ENCODE measurements around the gene TCERG1L.
"Not testable (repeated sequence)": the region's sequence is repeated elsewhere in the genome, so short reads cannot be mapped to it uniquely, and the experiment has no call there.

TCERG1L gene

DNA sequence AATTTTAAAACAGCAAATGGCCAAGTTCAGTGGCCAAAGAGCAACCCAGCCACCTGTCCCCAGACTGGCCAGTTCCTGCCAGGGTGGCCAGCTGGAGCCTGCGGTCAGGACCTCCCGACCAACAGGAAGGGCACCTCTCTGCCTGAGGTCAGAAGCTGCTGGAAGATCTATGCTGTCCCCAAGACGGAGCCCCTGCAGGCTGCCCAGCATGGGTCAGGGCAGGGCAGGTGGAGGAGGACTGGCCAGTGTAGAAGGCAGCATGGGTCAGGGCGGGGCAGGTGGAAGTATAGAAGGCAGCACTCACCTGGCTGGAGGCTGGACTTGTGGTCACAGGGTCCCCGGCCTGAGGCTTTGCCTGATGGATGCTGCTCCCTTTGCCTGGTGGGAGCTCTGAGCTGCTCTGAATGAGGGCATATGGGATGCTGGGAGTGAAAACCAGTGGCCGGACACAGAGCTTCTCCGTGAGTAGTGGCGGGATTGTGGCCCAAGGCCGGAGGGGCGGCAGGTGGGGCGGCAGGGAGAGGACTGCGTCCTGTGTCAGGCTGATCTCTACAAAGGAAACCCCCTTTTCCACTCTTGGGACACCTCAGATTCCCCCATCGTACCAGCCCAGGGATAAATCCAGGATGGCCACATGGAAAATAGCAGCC is 229.2 kb downstream of the TCERG1L start:
- intact Hi-C loops (cut with DNase I; ENCODE audit: low total_unique reads) = no loop called here
- Histone ChIP-seq H3K4me1 (peaks cover 0 to 7% (median 0%) of the 10 kb centered on the region in 4 donors), H3K9me3 (no peaks in the 10 kb centered on the region), H3K4me3 (no peak overlapping the region), H3K36me3 (no peaks in the 10 kb centered on the region), H3K27ac (no peak overlapping the region), H3K27me3 (no peaks in the 10 kb centered on the region)
- TF ChIP-seq CTCF (IDR thresholded peaks at IDR 0.05) = no peak
- peak in 1 of 2 donors; percentile 51 for DNase-seq

DNA sequence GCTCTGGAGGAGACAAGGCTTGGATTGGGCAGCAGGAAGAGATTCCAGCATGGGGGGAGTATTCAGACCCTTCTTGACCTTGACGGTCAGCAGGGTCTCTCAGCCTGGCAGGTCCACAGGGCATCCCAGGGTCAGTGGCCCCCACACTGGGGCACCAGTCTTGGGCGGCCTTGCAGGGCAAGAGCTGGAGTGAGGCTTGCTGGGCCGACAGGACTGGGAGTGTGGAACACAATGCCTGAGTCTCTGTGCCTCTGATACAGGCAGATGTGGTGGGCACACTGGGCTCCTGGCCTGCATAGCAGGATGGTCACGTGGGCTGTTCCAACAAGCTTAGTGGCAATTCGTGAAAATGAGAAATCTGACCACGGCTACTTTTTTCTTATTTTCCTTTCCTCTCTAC is 229.7 kb downstream of the TCERG1L start:
- TF ChIP-seq CTCF (IDR thresholded peaks at IDR 0.05) = no peak
- intact Hi-C loops (cut with DNase I; ENCODE audit: low total_unique reads) = no loop called here
- Histone ChIP-seq H3K9me3 (no peaks in the 10 kb centered on the region), H3K36me3 (no peaks in the 10 kb centered on the region), H3K4me3 (no peak overlapping the region), H3K4me1 (peaks cover 0 to 7% (median 0%) of the 10 kb centered on the region in 4 donors), H3K27me3 (no peaks in the 10 kb centered on the region), H3K27ac (no peak overlapping the region)
- no peak for DNase-seq

DNA sequence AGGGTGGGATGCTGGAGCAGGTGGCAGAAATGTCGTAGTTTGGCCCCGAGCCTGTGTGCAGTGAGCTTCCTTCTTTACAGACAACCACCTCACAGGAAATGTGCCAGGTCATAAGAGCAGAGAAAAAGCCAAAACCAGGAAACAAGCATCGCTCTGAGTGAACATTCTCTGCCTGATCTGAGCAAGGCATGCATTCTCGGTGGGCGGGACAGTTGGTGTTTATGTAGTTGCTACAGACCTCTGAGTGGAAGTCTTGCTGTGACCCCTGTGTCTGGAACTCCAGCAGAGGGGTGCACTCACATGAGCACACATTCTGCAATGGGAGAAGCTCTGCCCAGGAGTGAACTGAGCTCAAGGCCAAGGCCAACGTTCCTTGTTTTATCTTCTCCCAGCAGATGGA is 230.1 kb downstream of the TCERG1L start:
- DNase-seq = no peak

GRCh38 chr10:131080571-131080970 is 230.9 kb downstream of the TCERG1L start:
- Histone ChIP-seq H3K27ac (no peak overlapping the region), H3K4me1 (peaks cover 0 to 7% (median 0%) of the 10 kb centered on the region in 4 donors)
- intact Hi-C loops (cut with DNase I; ENCODE audit: low total_unique reads) = no loop called here

More for the DNA sequence above, 230.1 kb downstream of the TCERG1L start:
- no peak overlapping the region for H3K27ac ChIP-seq
- H3K4me1 ChIP-seq = peaks cover 0 to 7% (median 0%) of the 10 kb centered on the region in 4 donors
- no peaks in the 10 kb centered on the region for H3K36me3 ChIP-seq
- intact Hi-C loops (cut with DNase I; ENCODE audit: low total_unique reads) = no loop called here
- H3K4me3 ChIP-seq = no peak overlapping the region
- no peaks in the 10 kb centered on the region for H3K27me3 ChIP-seq
- no peaks in the 10 kb centered on the region for H3K9me3 ChIP-seq
- no peak for TF ChIP-seq CTCF (IDR thresholded peaks at IDR 0.05)

GRCh38 chr10:131079314-131079713 is 232.2 kb downstream of the TCERG1L start:
- H3K27me3 ChIP-seq = peaks cover 0 to 3% of the 10 kb centered on the region in 2 donors
- peak in 1 of 2 donors; percentile 3 for DNase-seq
- no peaks in the 10 kb centered on the region for H3K9me3 ChIP-seq
- no peak for TF ChIP-seq CTCF (IDR thresholded peaks at IDR 0.05)
- no peak overlapping the region for H3K27ac ChIP-seq
- H3K4me3 ChIP-seq = no peak overlapping the region
- H3K4me1 ChIP-seq = peaks cover 0 to 7% (median 0%) of the 10 kb centered on the region in 4 donors
- intact Hi-C loops (cut with DNase I; ENCODE audit: low total_unique reads) = no loop called here
- no peaks in the 10 kb centered on the region for H3K36me3 ChIP-seq

More at GRCh38 chr10:131080571-131080970, 230.9 kb downstream of the TCERG1L start:
- no peaks in the 10 kb centered on the region for H3K36me3 ChIP-seq
- no peak overlapping the region for H3K4me3 ChIP-seq
- TF ChIP-seq CTCF (IDR thresholded peaks at IDR 0.05) = no peak
- no peak for DNase-seq
- no peaks in the 10 kb centered on the region for H3K9me3 ChIP-seq
- H3K27me3 ChIP-seq = no peaks in the 10 kb centered on the region

DNA sequence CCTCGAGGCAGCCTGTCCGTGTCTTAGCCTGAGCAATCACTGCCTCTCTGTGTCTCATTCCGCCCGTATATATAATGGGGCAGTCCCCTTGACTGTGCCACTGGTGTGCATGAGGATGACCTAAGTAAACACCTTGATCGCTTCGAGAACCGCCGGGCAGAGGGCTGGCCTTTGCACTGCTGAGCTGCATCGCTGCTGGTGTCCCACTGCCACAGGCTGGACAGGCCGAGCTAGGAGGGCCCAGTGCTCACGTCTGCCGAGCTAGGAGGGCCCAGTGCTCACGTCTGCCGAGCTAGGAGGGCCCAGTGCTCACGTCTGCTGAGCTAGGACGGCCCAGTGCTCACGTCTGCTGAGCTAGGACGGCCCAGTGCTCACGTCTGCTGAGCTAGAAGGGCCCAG is 232.6 kb downstream of the TCERG1L start:
- H3K36me3 ChIP-seq; H3K4me3 ChIP-seq; H3K9me3 ChIP-seq; H3K27ac ChIP-seq; H3K27me3 ChIP-seq; H3K4me1 ChIP-seq; intact Hi-C loops (cut with DNase I; ENCODE audit: low total_unique reads): not testable (repeated sequence)
- peak in 1 of 2 donors; percentile 13 for DNase-seq
